KMS-11 (cell line): ENCODE data around the gene UBL7.

Source experiments
- H2AFZ ChIP-seq: fragments of 200-600 bp; sonication (generic); 2 replicates; pipeline ENCODE4 v1.6.1; 2016; ENCODE audit warnings: antibody characterized with exemption, mixed run types, low read depth
- H3K27ac ChIP-seq: fragments of 200-600 bp; sonication (generic); 2 replicates; pipeline ENCODE4 v1.6.1; 2016; ENCODE audit warnings: mild to moderate bottlenecking, mixed run types
- H3K27me3 ChIP-seq: fragments of 200-600 bp; sonication (generic); 2 replicates; pipeline ENCODE4 v1.6.1; 2017; ENCODE audit warnings: mild to moderate bottlenecking, low read depth, mixed run types, moderate library complexity; ENCODE audit not compliant: insufficient read depth
- H3K36me3 ChIP-seq: fragments of 200-600 bp; sonication (generic); 2 replicates; pipeline ENCODE4 v1.6.1; 2017; ENCODE audit warnings: mild to moderate bottlenecking, mixed run types; ENCODE audit not compliant: insufficient read depth
- H3K4me1 ChIP-seq: fragments of 200-600 bp; sonication (generic); 2 replicates; pipeline ENCODE4 v1.6.1; 2016; ENCODE audit warnings: mild to moderate bottlenecking, low read depth, mixed run types; ENCODE audit not compliant: poor library complexity, severe bottlenecking
- H3K4me2 ChIP-seq: fragments of 200-600 bp; sonication (generic); 2 replicates; pipeline ENCODE4 v1.7.0; 2016; ENCODE audit warnings: mild to moderate bottlenecking, mixed run types
- H3K4me3 ChIP-seq: fragments of 200-600 bp; sonication (generic); IDR thresholded peaks from 2 replicates; pipeline ENCODE4 v1.6.1; 2017; ENCODE audit warnings: low read depth, low read length, mixed read lengths; ENCODE audit not compliant: insufficient read depth
- H3K79me2 ChIP-seq: fragments of 200-600 bp; sonication (generic); 2 replicates; pipeline ENCODE4 v1.6.1; 2016; ENCODE audit warnings: low read depth, mixed run types; ENCODE audit not compliant: insufficient read depth
- H3K9ac ChIP-seq: fragments of 200-600 bp; sonication (generic); 2 replicates; pipeline ENCODE4 v1.6.1; 2016; ENCODE audit warnings: mild to moderate bottlenecking, mixed run types
- H4K20me1 ChIP-seq: fragments of 200-600 bp; sonication (generic); 2 replicates; pipeline ENCODE4 v1.6.1; 2016; ENCODE audit warnings: mild to moderate bottlenecking, mixed run types; ENCODE audit not compliant: insufficient read depth
- CTCF ChIP-seq: fragments of 200-600 bp; sonication (generic); conservative IDR thresholded peaks from 2 replicates; pipeline ENCODE4 v1.6.1; 2017; ENCODE audit warnings: low read depth, mild to moderate bottlenecking, antibody characterized with exemption, low read length, moderate library complexity, mixed read lengths

The UBL7 gene

GRCh38 chr15:74497584-74497983 is 36.6 kb upstream of the UBL7 start:
- Histone ChIP-seq H3K4me2 (no peak overlapping the region), H3K4me3 (no peak overlapping the region), H2AFZ (no peak overlapping the region), H3K27me3 (no peaks in the 10 kb centered on the region), H3K9ac (no peak overlapping the region), H3K27ac (no peak overlapping the region; the same call in 1 of the 2 replicates), H4K20me1 (no peaks in the 10 kb centered on the region), H3K79me2 (no peaks in the 10 kb centered on the region), H3K4me1 (peaks cover 8% of the 10 kb centered on the region), H3K36me3 (no peaks in the 10 kb centered on the region)
- no peak for TF ChIP-seq CTCF

- H3K4me1 ChIP-seq: peaks cover 8% of the 10 kb centered on the region
- no peaks in the 10 kb centered on the region for H3K27me3 ChIP-seq
- H3K36me3 ChIP-seq: no peaks in the 10 kb centered on the region
- H3K27ac ChIP-seq: no peak overlapping the region
- H3K79me2 ChIP-seq: no peaks in the 10 kb centered on the region
- H3K4me3 ChIP-seq: no peak overlapping the region
- no peaks in the 10 kb centered on the region for H4K20me1 ChIP-seq
- no peak overlapping the region for H3K9ac ChIP-seq
- no peak overlapping the region for H3K4me2 ChIP-seq
- no peak overlapping the region for H2AFZ ChIP-seq
- TF ChIP-seq CTCF: no peak
Measured at GRCh38 chr15:74496648-74497047, 35.7 kb upstream of the UBL7 start.

GRCh38 chr15:74490339-74490689 is 29.4 kb upstream of the UBL7 start:
- H3K27me3 ChIP-seq: no peaks in the 10 kb centered on the region
- no peaks in the 10 kb centered on the region for H4K20me1 ChIP-seq
- no peak overlapping the region for H3K4me3 ChIP-seq
- peak overlapping the region; percentile 11; the same call in 1 of the 2 replicates for H3K27ac ChIP-seq
- no peaks in the 10 kb centered on the region for H3K79me2 ChIP-seq
- H3K4me1 ChIP-seq: peaks cover 13% of the 10 kb centered on the region
- peak overlapping the region; percentile 38 for H3K4me2 ChIP-seq
- TF ChIP-seq CTCF: no peak
- H3K9ac ChIP-seq: no peak overlapping the region
- peak overlapping the region; percentile 77 for H2AFZ ChIP-seq
- no peaks in the 10 kb centered on the region for H3K36me3 ChIP-seq

GRCh38 chr15:74489518-74490338 is 28.8 kb upstream of the UBL7 start:
- peak overlapping the region; percentile 77 for H2AFZ ChIP-seq
- no peaks in the 10 kb centered on the region for H3K36me3 ChIP-seq
- peak; percentile 71 for TF ChIP-seq CTCF
- no peak overlapping the region for H3K4me3 ChIP-seq
- H3K27ac ChIP-seq: peak overlapping the region; percentile 11; the same call in 1 of the 2 replicates
- H3K79me2 ChIP-seq: no peaks in the 10 kb centered on the region
- H3K4me2 ChIP-seq: peak overlapping the region; percentile 38
- no peaks in the 10 kb centered on the region for H4K20me1 ChIP-seq
- no peak overlapping the region for H3K9ac ChIP-seq
- H3K27me3 ChIP-seq: no peaks in the 10 kb centered on the region
- peaks cover 13% of the 10 kb centered on the region for H3K4me1 ChIP-seq
